HEK293 (cell line): ENCODE results near the gene CD180.

Source experiments
- KLF7 ChIP-seq: fragments of 450-650 bp; formaldehyde crosslinking; IDR thresholded peaks from 2 replicates; pipeline ENCODE4 v1.5.1; 2016; ENCODE audit warnings: missing biosample characterization, missing genetic modification characterization, borderline replicate concordance
- YY1 ChIP-seq: fragments of 450-650 bp; formaldehyde crosslinking; IDR thresholded peaks from 2 replicates; pipeline ENCODE4 v1.5.1; 2018; ENCODE audit warnings: missing biosample characterization, missing genetic modification characterization
- ZNF10 ChIP-seq: fragments of 450-650 bp; formaldehyde crosslinking; IDR thresholded peaks from 2 replicates; pipeline ENCODE4 v1.5.1; 2017; ENCODE audit warnings: missing biosample characterization, missing genetic modification characterization
- ZNF155 ChIP-seq: fragments of 450-650 bp; formaldehyde crosslinking; IDR thresholded peaks from 2 replicates; pipeline ENCODE4 v1.5.1; 2016; ENCODE audit warnings: missing biosample characterization, missing genetic modification characterization
- ZNF174 ChIP-seq: fragments of 450-650 bp; formaldehyde crosslinking; IDR thresholded peaks from 2 replicates; pipeline ENCODE4 v1.5.0; 2017; ENCODE audit warnings: missing biosample characterization, mild to moderate bottlenecking, missing genetic modification characterization
- ZNF211 ChIP-seq: fragments of 450-650 bp; formaldehyde crosslinking; IDR thresholded peaks from 2 replicates; pipeline ENCODE4 v1.5.1; 2016; ENCODE audit warnings: low read depth, missing biosample characterization, missing genetic modification characterization
- ZNF311 ChIP-seq: fragments of 450-650 bp; formaldehyde crosslinking; IDR thresholded peaks from 2 replicates; pipeline ENCODE4 v1.5.1; 2017; ENCODE audit warnings: missing biosample characterization, missing genetic modification characterization, borderline replicate concordance
- ZNF350 ChIP-seq: fragments of 450-650 bp; formaldehyde crosslinking; IDR thresholded peaks from 2 replicates; pipeline ENCODE4 v1.5.0; 2017; ENCODE audit warnings: missing biosample characterization, mild to moderate bottlenecking, missing genetic modification characterization
- ZNF501 ChIP-seq: fragments of 450-650 bp; formaldehyde crosslinking; IDR thresholded peaks from 2 replicates; pipeline ENCODE4 v1.5.1; 2016; ENCODE audit warnings: missing biosample characterization, missing genetic modification characterization
- ZNF660 ChIP-seq: fragments of 450-650 bp; IDR thresholded peaks from 2 replicates; pipeline ENCODE4 v1.5.1; 2018; ENCODE audit warnings: missing biosample characterization, mild to moderate bottlenecking, missing genetic modification characterization
- ZNF707 ChIP-seq: fragments of 450-650 bp; formaldehyde crosslinking; IDR thresholded peaks from 2 replicates; pipeline ENCODE4 v1.5.1; 2016; ENCODE audit warnings: missing biosample characterization, missing genetic modification characterization
- ZNF777 ChIP-seq: fragments of 450-650 bp; formaldehyde crosslinking; IDR thresholded peaks from 2 replicates; pipeline ENCODE4 v1.5.1; 2017; ENCODE audit warnings: missing biosample characterization, missing genetic modification characterization, borderline replicate concordance
- TF ChIP-seq, protein P1 (sequence below): fragments of 450-650 bp; formaldehyde crosslinking; IDR thresholded peaks from 2 replicates; pipeline ENCODE4 v1.5.1; 2016; ENCODE audit warnings: missing biosample characterization, missing genetic modification characterization

DNA sequence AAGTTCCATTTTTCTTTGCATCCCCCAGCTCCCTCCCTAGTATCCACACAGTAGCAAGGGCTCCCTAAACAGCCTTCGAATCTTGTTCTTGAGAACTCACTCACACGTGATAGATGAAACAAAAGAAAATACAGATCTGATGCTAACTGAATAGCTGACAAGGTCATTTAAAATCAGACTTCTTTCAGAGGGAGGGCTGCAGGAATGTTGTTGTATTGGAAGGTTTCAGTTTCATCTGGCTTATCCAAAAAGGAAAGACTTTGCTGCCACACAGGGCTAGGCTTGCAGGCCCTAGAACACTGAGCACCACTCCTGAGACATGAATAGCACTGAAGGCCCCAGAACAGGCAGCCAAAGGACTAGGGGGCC lies 3.2 kb downstream of the CD180 start:
- TF ChIP-seq, protein P1, sequence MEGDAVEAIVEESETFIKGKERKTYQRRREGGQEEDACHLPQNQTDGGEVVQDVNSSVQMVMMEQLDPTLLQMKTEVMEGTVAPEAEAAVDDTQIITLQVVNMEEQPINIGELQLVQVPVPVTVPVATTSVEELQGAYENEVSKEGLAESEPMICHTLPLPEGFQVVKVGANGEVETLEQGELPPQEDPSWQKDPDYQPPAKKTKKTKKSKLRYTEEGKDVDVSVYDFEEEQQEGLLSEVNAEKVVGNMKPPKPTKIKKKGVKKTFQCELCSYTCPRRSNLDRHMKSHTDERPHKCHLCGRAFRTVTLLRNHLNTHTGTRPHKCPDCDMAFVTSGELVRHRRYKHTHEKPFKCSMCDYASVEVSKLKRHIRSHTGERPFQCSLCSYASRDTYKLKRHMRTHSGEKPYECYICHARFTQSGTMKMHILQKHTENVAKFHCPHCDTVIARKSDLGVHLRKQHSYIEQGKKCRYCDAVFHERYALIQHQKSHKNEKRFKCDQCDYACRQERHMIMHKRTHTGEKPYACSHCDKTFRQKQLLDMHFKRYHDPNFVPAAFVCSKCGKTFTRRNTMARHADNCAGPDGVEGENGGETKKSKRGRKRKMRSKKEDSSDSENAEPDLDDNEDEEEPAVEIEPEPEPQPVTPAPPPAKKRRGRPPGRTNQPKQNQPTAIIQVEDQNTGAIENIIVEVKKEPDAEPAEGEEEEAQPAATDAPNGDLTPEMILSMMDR (tag by site-specific recombination) = no peak
- TF ChIP-seq ZNF174 (tag by site-specific recombination) = no peak
- TF ChIP-seq ZNF350 (tag by site-specific recombination) = no peak
- no peak for TF ChIP-seq ZNF211
- TF ChIP-seq ZNF155 (tag by site-specific recombination) = no peak
- no peak for TF ChIP-seq KLF7 (tag by site-specific recombination)
- TF ChIP-seq ZNF777 (tag by site-specific recombination) = no peak
- no peak for TF ChIP-seq ZNF10 (tag by site-specific recombination)
- TF ChIP-seq ZNF707 = no peak
- no peak for TF ChIP-seq ZNF501
- no peak for TF ChIP-seq ZNF311
- no peak for TF ChIP-seq ZNF660
- no peak for TF ChIP-seq YY1
